ENCODE measurements around the gene S100A10.

The S100A10 gene

GRCh38 chr1:151960780-151961513 lies 32.7 kb downstream of the S100A10 start:
- no peak for DNase-seq

DNA sequence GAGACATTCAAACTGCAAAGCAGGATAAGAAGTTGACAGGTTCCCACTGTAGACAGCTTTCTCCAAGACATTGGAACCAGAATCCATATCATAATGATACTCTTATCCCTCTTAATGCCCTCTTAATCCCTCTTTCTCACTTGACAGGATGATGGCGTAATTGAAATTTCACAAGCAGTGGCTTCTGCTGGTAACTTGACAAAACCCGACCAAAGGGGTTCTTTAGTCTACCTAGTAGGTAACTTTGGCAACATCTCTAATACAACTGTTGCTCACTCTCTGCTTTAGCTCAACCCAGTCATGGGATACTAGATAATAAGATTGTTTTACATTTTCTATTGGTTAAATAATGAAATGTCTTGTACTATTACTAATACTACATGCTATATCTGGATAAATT lies 34.7 kb downstream of the S100A10 start:
- DNase-seq, result no peak

DNA sequence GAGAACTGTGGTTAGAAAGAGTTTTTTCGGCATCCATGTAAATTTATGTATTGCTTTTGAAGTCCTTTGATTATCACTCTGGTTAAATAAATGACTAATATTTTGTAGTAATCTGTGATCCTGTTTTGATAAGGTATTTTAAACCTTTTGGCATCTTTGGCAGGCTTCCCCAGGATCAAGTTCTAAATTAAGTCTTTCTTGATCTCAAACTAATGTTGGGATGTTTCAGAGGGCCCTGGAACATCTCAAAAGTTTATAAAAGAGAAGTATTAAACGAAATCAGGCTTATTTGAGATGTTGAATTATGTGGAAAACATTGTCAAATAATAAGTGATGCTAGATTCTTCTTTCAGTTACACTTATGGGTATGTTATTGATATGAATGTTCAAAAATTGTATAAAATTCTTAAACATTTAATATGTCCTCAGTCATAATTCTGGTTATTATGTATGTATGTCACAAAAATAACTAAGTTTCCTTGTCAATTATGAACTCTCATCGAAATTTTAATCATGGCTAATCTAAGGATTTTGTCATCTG lies 36.6 kb downstream of the S100A10 start:
- no peak for DNase-seq

- no peak for DNase-seq
These were observed 40.1 kb downstream of the S100A10 start for GRCh38 chr1:151953409-151954094.

- no peak for DNase-seq
These were observed 40.8 kb downstream of the S100A10 start for GRCh38 chr1:151952811-151953210.

DNA sequence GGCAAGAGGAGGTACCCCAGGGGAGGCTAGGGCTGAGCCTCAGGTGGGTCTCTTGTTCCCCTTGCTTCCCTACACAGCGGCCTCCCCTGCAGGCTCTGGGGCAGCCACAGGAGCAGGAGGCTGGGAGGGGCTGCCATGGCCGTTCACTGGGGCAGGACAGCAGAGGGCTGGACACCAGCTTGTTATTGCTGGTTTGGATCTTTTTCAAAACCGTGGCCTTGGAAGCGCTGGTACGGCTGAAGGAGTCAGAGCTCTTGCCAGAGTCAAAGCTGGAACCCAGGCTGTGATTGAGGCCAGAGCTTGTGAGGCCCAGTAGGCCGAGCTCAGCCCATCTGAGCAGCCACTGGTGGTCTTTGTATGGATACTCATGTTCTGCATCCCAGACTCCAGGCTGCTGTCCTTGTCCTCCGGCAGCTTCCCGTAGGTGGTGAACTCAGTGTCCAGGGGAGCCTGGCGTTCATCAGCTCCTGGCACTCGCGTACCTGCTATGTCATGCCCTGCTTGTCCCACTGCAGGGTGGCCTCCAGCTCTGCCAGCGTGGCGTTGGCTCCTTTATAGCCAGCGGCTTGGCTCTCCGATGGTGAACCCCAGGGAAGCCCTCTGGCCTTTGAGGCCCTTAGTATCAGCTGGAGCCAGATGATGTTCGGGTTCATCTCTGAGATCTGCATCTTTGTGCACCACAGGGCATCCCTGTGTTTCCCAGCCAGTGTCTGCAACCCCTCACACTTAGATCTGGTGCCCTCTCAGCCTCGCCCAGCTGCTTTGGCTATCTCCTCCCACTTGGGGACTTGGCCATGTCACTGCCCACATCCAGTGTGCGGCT lies 44.1 kb downstream of the S100A10 start:
- DNase-seq, result no peak

- DNase-seq, result no peak
These were observed 45.2 kb downstream of the S100A10 start for GRCh38 chr1:151948506-151948905.

GRCh38 chr1:151947140-151947539 lies 46.5 kb downstream of the S100A10 start:
- DNase-seq, result no peak

- DNase-seq, result peak; percentile 43
These were observed 47.6 kb downstream of the S100A10 start for GRCh38 chr1:151945725-151946722.

- DNase-seq, result no peak
These were observed 48.6 kb downstream of the S100A10 start for GRCh38 chr1:151944857-151945575.

DNA sequence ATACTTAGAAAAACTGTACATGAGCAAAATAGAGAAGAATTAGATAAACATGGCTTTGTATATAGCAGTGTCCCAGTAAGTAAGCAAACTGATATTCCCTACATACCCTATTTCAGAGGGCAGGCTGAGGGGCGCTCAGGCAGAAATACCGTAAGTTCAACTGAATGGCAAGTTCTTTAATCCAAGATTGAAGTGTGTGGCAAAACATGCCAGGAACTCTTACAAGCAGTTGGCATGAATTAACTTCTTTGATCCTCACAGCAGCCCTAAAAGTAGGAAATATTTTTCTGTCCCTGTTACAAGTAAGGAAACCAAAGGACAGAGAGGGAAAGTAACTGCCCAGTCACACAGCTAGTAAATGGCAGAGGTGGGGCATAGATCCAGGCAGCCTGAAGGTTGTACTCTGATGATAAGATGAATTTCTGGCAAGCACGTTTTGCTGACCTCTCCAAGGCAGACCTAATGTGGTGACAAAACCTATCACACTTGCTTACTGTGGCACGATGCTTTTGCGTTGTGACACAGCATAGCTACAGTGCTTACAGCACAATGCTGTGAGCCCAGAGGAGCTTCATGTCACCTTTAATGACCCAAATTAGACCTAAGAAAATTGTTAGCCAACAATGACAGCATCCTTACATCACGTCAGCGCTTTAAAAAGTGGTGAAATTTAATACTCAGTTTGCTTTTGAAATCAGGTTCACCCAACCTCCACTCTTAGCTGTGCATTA lies 49.4 kb downstream of the S100A10 start:
- no peak for DNase-seq

GRCh38 chr1:151943591-151943990 lies 50.1 kb downstream of the S100A10 start:
- DNase-seq, result no peak

DNA sequence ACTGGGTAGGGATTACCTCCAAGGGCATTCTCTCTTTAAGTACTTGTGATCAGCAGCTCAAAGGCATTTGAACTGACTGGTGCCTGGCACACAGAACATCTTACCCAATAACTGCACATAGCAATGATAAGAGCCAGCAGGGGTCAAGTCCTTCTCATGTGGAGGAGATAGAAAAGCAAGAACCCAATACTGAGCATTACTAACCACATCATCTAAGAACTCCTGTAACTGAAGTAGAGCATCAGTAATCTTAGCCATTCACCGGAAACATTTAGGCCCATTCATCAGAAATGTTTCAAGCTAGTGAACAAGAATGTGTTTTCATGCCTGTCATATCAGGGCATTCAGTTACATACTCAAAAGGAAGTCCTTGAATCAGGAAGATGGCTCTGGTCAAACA lies 50.8 kb downstream of the S100A10 start:
- DNase-seq, result no peak

- DNase-seq, result no peak
These were observed 53.1 kb downstream of the S100A10 start for GRCh38 chr1:151940541-151940940.

DNA sequence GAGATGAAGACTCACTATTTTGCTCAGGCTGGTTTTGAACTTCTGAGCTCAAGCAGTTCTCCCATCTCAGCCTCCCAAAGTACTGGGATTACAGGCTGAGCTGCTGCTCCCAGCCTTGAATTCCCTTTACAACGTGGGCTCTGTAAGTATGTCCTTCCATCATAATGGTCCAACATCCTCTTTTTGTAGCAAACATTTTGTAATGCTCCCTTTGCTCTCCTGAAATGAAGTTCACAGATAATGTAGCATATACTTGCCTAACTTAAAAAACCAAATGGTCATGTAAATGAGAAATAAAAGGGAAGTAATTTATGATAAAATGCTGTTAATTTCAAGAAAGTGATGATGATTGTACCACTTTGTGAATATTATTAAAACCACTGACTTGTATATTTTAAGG lies 53.9 kb downstream of the S100A10 start:
- DNase-seq, result no peak

- DNase-seq, result no peak
These were observed 54.5 kb downstream of the S100A10 start for GRCh38 chr1:151939141-151939540.

GRCh38 chr1:151936653-151937052 lies 57.0 kb downstream of the S100A10 start:
- DNase-seq, result no peak

DNA sequence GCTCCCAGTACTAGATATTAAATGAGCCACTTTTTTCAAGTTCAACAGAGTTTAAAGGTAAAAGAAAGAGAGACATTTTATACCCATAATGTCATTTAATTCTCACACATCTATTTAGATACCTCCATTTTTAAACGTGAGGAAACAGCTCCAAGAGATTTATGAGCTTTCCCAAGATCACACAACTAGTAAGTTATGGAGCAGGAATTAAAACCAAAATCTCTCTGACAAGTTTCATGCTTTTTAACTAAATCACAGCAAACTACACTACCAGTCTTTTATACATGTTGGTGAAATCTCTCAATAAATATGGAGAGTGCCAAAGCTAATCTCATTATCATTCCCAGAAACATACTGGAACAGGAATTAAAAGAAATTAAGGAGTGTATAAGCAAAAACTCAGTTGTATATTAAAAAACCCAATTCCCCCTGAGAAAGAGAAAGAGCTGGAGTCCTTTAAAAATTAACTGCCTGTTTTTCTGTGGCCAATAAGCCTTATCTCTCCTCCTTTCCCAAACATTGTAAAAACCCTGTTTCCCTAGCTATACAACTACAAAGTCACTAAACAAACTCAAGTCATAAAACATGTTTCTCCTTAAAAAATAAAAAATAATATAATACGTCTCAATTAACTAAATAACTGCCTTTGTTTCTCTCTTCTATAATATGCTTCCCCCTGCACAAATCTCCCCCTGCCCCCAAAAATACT lies 57.6 kb downstream of the S100A10 start:
- no peak for DNase-seq

DNA sequence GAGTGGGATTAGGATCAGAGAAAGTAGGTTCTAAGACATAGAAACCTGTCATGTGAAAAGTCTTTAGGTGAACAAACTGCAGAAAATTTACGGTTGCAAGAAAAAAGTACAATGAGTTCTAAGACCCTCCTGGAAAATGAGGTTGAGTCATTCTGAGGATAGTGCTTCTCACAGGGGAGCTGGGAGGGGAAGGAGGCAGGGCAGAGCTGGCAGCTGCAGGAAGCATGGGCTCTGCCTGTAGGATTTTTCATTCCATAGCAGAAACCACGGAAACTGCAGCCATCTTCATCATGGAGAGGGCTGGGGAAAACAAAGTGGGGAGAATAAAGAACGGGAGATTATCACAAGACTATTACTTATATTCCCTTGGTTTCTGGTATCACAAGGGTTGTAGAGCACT lies 58.5 kb downstream of the S100A10 start:
- DNase-seq, result no peak

- DNase-seq, result no peak
These were observed 59.6 kb downstream of the S100A10 start for GRCh38 chr1:151934048-151934493.

Measured in DMS 273 treated with DMSO at 0.1 percent for 48 hours (cell line).